Tibial nerve (tissue), 4 donors: ENCODE results near the gene ZG16B.

Source experiments
- EP300 ChIP-seq, 2 donors: sonication (generic); formaldehyde crosslinking; IDR thresholded peaks; one replicate each; pipeline ENCODE4 v1.6.1; 2017; ENCODE audit warnings: antibody characterized with exemption in 2 of 2, mild to moderate bottlenecking in 1 of 2
- POLR2A ChIP-seq, 2 donors: fragments of 450-650 bp; IDR thresholded peaks; one replicate each; pipeline ENCODE4 v1.6.1; 2017; ENCODE audit warnings: antibody characterized with exemption in 2 of 2, mild to moderate bottlenecking in 2 of 2, moderate library complexity in 2 of 2
- TF ChIP-seq, protein P1 (sequence below), 5 experiments: fragments of 200-600 bp in 3 of 5; fragments of 450-650 bp in 2 of 5; sonication (generic) in 3 of 5; IDR thresholded peaks; one replicate each; pipeline ENCODE4 v1.5.1; 2016 to 2019; ENCODE audit warnings: antibody characterized with exemption in 5 of 5, mild to moderate bottlenecking in 3 of 5, moderate library complexity in 2 of 5

DNA sequence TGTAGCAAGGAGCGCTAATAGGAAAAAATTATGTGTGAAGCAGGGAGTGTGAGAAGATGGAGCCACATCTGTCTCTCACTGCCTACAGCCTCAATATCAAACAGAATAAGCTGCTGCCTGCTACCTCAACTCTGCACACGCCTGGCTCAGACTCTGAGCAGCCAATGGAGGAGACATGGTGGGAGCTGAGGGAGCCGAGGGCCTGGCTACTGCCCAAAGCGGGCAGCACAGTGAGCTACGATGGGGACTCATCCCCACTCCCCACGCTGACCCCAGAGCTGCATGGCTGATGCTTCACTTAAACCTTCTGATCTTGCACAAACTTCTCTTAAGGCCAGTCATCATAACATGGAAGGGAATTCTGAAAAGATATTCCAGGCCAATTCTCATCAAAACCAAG lies 41.8 kb downstream of the ZG16B start:
- TF ChIP-seq, protein P1, sequence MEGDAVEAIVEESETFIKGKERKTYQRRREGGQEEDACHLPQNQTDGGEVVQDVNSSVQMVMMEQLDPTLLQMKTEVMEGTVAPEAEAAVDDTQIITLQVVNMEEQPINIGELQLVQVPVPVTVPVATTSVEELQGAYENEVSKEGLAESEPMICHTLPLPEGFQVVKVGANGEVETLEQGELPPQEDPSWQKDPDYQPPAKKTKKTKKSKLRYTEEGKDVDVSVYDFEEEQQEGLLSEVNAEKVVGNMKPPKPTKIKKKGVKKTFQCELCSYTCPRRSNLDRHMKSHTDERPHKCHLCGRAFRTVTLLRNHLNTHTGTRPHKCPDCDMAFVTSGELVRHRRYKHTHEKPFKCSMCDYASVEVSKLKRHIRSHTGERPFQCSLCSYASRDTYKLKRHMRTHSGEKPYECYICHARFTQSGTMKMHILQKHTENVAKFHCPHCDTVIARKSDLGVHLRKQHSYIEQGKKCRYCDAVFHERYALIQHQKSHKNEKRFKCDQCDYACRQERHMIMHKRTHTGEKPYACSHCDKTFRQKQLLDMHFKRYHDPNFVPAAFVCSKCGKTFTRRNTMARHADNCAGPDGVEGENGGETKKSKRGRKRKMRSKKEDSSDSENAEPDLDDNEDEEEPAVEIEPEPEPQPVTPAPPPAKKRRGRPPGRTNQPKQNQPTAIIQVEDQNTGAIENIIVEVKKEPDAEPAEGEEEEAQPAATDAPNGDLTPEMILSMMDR (IDR thresholded peaks at IDR 0.05) = no peak
- TF ChIP-seq EP300 (IDR thresholded peaks at IDR 0.05) (no peak), POLR2A (IDR thresholded peaks at IDR 0.05) (no peak)
